ENCODE results near the gene GALNT3.

DNA sequence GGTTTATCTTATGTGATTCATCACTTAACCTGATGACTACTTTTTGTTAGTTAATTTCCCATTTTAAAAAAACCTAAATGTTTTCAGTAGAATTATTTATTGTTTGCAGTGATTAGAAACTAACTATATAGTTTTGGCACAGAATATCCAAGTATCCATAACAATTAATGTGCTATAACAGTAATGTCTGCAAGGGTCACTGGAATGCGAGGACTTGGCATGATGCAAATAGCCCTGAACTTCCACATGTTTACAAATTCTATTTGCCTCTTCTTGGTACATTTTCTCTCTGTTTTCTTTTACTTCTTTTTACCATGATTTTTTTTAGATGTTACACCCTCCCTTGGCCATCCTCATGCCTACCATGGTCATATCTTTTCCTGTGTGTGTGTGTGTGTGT is 49.3 kb upstream of the GALNT3 start:
- TF ChIP-seq POLR2AphosphoS5 (IDR thresholded peaks at IDR 0.05; ENCODE audit: low read depth, low read length) (no peak), TAF1 (IDR thresholded peaks at IDR 0.05; ENCODE audit: borderline replicate concordance, low read depth, low read length) (no peak), POLR2A (IDR thresholded peaks at IDR 0.05; ENCODE audit: low read depth, low read length) (no peak)

Data from GM12892 (cell line).